Iris pigment epithelial cell (primary cell): ENCODE measurements around the gene MEG3.
A peak's percentile ranks its signal among the peaks of the same experiment; 100 is the strongest.
"Not testable (repeated sequence)": the region's sequence is repeated elsewhere in the genome, so short reads cannot be mapped to it uniquely, and the experiment has no call there.

Experiments used
- DNase-seq: peaks from one replicate; pipeline ENCODE4 v3.0.0-alpha.2; 2011; ENCODE audit warnings: low read depth

Gene MEG3

GRCh38 chr14:100788942-100789341 lies 37.0 kb upstream of the MEG3 start:
- no peak for DNase-seq

- no peak for DNase-seq
Observed at GRCh38 chr14:100789460-100790417, 36.2 kb upstream of the MEG3 start.

- DNase-seq, result peak; percentile 68
Observed at GRCh38 chr14:100790502-100791347, 35.2 kb upstream of the MEG3 start.

- peak; percentile 7 for DNase-seq
Observed at GRCh38 chr14:100791348-100791735, 34.6 kb upstream of the MEG3 start.

GRCh38 chr14:100791995-100792394 lies 33.9 kb upstream of the MEG3 start:
- DNase-seq, result no peak

- no peak for DNase-seq
Observed at GRCh38 chr14:100796946-100797345, 29.0 kb upstream of the MEG3 start.

GRCh38 chr14:100800041-100800440 lies 25.9 kb upstream of the MEG3 start:
- DNase-seq, result no peak

GRCh38 chr14:100801433-100801832 lies 24.5 kb upstream of the MEG3 start:
- not testable (repeated sequence) for DNase-seq

GRCh38 chr14:100802179-100802578 lies 23.7 kb upstream of the MEG3 start:
- DNase-seq, result no peak

GRCh38 chr14:100802766-100803165 lies 23.2 kb upstream of the MEG3 start:
- no peak for DNase-seq

GRCh38 chr14:100803226-100803625 lies 22.7 kb upstream of the MEG3 start:
- DNase-seq, result no peak

GRCh38 chr14:100803676-100804075 lies 22.2 kb upstream of the MEG3 start:
- DNase-seq, result no peak

- no peak for DNase-seq
Observed at GRCh38 chr14:100804138-100804537, 21.8 kb upstream of the MEG3 start.

- DNase-seq, result no peak
Observed at GRCh38 chr14:100804558-100805309, 21.2 kb upstream of the MEG3 start.

GRCh38 chr14:100806386-100806785 lies 19.5 kb upstream of the MEG3 start:
- DNase-seq, result no peak

- DNase-seq, result no peak
Observed at GRCh38 chr14:100807496-100807895, 18.4 kb upstream of the MEG3 start.

GRCh38 chr14:100807979-100808734 lies 17.8 kb upstream of the MEG3 start:
- DNase-seq, result no peak

- DNase-seq, result no peak
Observed at GRCh38 chr14:100810435-100810834, 15.5 kb upstream of the MEG3 start.

- DNase-seq, result no peak
Observed at GRCh38 chr14:100810861-100811461, 15.0 kb upstream of the MEG3 start.

GRCh38 chr14:100813291-100813690 lies 12.6 kb upstream of the MEG3 start:
- no peak for DNase-seq
